Suprapubic skin (tissue), 4 donors: ENCODE measurements around the gene GNL2. TPM values are rescaled to one million over a fixed set of nuclear protein-coding genes. Genes with fewer than 3 reads are reported as not detected.
"Not testable (repeated sequence)": the region's sequence is repeated elsewhere in the genome, so short reads cannot be mapped to it uniquely, and the experiment has no call there.

Experiments used
- DNase-seq, 2 donors: peaks; one replicate each; pipeline ENCODE4 v3.0.0-alpha.2; 2019; ENCODE audit warnings: low spot score in 2 of 2
- H3K27ac ChIP-seq: fragments of 200-600 bp; sonication (generic); one replicate; pipeline ENCODE4 v1.5.1; 2019
- H3K27me3 ChIP-seq: fragments of 200-600 bp; sonication (generic); one replicate; pipeline ENCODE4 v1.5.1; 2019
- H3K36me3 ChIP-seq: fragments of 200-600 bp; sonication (generic); one replicate; pipeline ENCODE4 v1.5.1; 2019
- H3K4me1 ChIP-seq: fragments of 200-600 bp; sonication (generic); one replicate; pipeline ENCODE4 v1.5.1; 2019
- H3K4me3 ChIP-seq: fragments of 200-600 bp; sonication (generic); one replicate; pipeline ENCODE4 v1.5.1; 2019; ENCODE audit warnings: mild to moderate bottlenecking
- H3K9me3 ChIP-seq: fragments of 200-600 bp; sonication (generic); one replicate; pipeline ENCODE4 v1.5.1; 2019
- CTCF ChIP-seq, 2 donors: fragments of 200-600 bp in 1 of 2; fragments of 450-650 bp in 1 of 2; sonication (generic) in 1 of 2; IDR thresholded peaks; one replicate each; pipeline ENCODE4 v1.5.1; 2016 to 2019; ENCODE audit warnings: antibody characterized with exemption in 2 of 2, mild to moderate bottlenecking in 1 of 2, moderate library complexity in 1 of 2
- EP300 ChIP-seq: sonication (generic); formaldehyde crosslinking; IDR thresholded peaks from one replicate; pipeline ENCODE4 v1.6.1; 2017; ENCODE audit warnings: antibody characterized with exemption
- POLR2A ChIP-seq, 2 donors: fragments of 450-650 bp; IDR thresholded peaks; one replicate each; pipeline ENCODE4 v1.6.1; 2017; ENCODE audit warnings: antibody characterized with exemption in 2 of 2, mild to moderate bottlenecking in 2 of 2, moderate library complexity in 2 of 2
- POLR2AphosphoS5 ChIP-seq, 3 donors: sonication (generic); formaldehyde crosslinking; IDR thresholded peaks; one replicate each; pipeline ENCODE4 v1.6.1; 2017; ENCODE audit warnings: antibody characterized with exemption in 3 of 3
- WGBS: methylation state at CpG from one replicate; pipeline ENCODE4 v1.1.5; 2018; 5-methylcytosine and 5-hydroxymethylcytosine counted together
- total RNA-seq, 4 donors: library from RNA; depleted of rRNA; stranded (reverse); fragments of >200 nt; gene quantifications; one replicate each; pipeline ENCODE4 v1.1.0, GENCODE V29; 2016

The GNL2 gene
- total RNA-seq, 4 donors from 2014 or later, result 42.0 to 94.8 (median 48.5) TPM

DNA sequence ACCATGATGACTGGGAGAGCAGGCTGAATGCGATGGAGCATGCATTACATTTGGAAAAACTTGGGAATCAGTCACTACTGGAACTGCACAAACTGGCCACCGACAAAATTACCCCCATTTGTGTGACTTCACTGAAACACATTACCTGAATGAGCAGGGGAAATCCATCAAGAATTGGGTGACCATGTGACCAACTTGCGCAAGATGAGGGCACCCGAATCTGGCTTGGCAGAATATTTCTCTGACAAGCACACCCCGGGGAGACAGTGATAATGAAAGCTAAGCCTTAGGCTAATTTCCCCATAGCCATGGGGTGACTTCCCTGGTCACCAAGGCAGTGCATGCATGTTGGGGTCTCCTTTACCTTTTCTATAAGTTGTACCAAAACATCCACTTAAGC, 50.7 kb downstream of the GNL2 start:
- Histone ChIP-seq H3K9me3 (no peaks in the 10 kb centered on the region), H3K27me3 (no peaks in the 10 kb centered on the region), H3K4me3 (no peak overlapping the region), H3K27ac (no peak overlapping the region), H3K4me1 (no peaks in the 10 kb centered on the region), H3K36me3 (peaks cover 67% of the 10 kb centered on the region)
- DNase-seq, result no peak
- TF ChIP-seq POLR2AphosphoS5 (IDR thresholded peaks at IDR 0.05) (no peak), POLR2A (IDR thresholded peaks at IDR 0.05) (no peak), EP300 (no peak), CTCF (IDR thresholded peaks at IDR 0.05) (no peak)
- 59% methylated on average over 5 of the region's 5 CpGs for WGBS

DNA sequence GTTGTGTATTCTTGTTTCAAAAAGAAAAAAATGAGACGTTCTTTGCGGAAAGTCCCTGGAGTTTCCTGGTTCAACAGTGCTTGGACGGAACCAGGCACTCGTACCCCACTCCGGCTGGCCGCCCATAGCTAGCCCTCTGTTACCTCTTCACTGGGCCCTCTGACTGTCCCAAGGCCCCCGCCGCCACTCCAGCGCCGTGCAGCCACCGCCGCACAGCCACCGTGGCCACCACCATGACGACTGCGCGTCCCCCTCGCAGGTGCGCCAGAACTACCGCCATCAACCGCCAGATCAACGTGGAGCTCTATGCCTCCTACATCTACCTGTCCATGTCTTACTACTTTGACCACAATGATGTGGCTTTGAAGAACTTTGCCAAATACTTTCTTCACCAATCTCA, 51.2 kb downstream of the GNL2 start:
- no peak overlapping the region for H3K27ac ChIP-seq
- TF ChIP-seq CTCF (IDR thresholded peaks at IDR 0.05) (no peak), EP300 (no peak), POLR2A (IDR thresholded peaks at IDR 0.05) (no peak), POLR2AphosphoS5 (IDR thresholded peaks at IDR 0.05) (no peak)
- no peaks in the 10 kb centered on the region for H3K4me1 ChIP-seq
- no peaks in the 10 kb centered on the region for H3K27me3 ChIP-seq
- WGBS, result 97% methylated on average over 21 of the region's 21 CpGs
- H3K4me3 ChIP-seq, result no peak overlapping the region
- H3K36me3 ChIP-seq, result peaks cover 70% of the 10 kb centered on the region
- no peaks in the 10 kb centered on the region for H3K9me3 ChIP-seq
- DNase-seq, result no peak

DNA sequence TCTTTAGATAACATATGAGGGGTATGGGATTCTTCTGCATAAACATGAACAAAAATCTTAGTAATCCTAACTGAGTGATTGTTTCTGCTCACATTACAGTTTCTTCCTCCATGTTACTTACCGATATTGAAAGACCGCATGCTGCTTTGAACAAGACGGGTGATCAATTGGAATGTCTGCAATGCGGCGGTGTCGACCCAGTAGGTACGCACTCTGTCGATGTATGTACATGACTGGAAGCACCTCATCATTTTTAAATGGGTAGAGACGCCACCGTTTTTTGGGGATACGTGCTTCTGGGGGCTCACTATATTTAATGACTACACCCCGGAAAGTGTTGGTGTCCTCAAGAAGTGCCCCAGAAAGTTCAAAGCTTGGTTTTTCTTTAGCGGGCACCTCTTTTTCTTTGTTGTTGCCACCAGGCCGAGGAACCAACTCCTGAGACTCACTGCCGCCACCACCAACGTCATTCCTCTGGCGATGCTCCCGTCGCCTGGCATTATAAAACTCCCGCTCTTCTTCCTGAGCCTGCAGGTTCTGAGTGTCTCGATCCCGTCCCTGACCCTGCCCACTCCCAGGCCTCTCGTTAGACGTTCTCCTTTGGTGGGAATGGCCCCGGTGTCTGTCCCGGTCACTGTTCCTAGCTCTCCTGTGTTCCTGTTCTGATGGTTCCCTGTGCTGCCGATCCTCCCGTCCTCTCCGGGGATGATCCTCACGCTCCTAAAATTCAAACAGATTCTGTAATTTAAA, 55.5 kb downstream of the GNL2 start:
- DNase-seq, result no peak
- H3K27me3 ChIP-seq, result no peaks in the 10 kb centered on the region
- no peak overlapping the region for H3K27ac ChIP-seq
- no peaks in the 10 kb centered on the region for H3K9me3 ChIP-seq
- WGBS, result 96% methylated on average over 30 of the region's 30 CpGs
- H3K4me3 ChIP-seq, result no peak overlapping the region
- H3K36me3 ChIP-seq, result peaks cover 77% of the 10 kb centered on the region
- H3K4me1 ChIP-seq, result no peaks in the 10 kb centered on the region
- no peak for TF ChIP-seq EP300

DNA sequence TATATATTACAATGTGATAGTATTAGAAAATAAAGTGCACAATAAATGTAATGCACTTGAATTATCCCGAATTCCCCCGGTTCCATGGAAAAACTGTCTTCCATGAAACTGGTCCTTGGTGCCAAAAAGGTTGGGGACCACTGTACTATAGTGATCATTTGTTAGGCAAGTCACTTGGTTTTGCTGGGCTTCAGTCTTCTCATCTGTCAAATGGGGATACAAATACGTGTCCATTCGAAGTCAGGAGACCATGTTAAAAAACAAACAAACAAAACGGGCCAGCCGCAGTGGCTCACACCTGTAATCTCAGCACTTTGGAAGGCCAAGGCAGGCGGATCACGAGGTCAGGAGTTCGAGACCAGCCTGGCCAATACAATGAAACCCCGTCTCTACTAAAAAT, 56.6 kb downstream of the GNL2 start:
- not testable (repeated sequence) for DNase-seq, H3K27ac ChIP-seq, H3K4me1 ChIP-seq, H3K4me3 ChIP-seq, H3K9me3 ChIP-seq, H3K27me3 ChIP-seq
- peaks cover 67% of the 10 kb centered on the region for H3K36me3 ChIP-seq
- WGBS, result 97% methylated on average over 10 of the region's 10 CpGs

DNA sequence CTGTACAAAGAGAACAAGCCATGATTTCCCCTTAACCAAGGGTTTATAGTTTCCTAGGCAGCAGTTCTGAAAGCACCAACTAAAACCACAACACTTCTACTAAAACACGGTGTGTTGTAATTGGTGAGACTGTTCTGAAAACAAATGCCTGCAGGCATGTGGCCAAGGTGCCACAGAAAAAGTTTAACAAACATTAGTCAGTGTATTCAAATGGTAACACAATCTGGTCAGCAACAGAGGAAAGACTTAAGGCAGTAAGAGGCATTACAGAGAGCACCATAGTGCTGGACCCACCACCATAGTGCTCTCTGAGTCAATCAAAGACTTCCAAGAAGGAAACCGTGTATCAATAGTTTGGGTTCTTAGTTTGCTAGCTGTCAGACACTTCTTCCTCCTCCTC, 58.4 kb downstream of the GNL2 start:
- no peak for DNase-seq
- no peaks in the 10 kb centered on the region for H3K27me3 ChIP-seq
- H3K36me3 ChIP-seq, result peaks cover 54% of the 10 kb centered on the region

More for the DNA sequence above, 58.4 kb downstream of the GNL2 start:
- H3K4me3 ChIP-seq, result no peak overlapping the region
- no peak overlapping the region for H3K27ac ChIP-seq
- H3K4me1 ChIP-seq, result peaks cover 9% of the 10 kb centered on the region
- 88% methylated on average over 2 of the region's 2 CpGs for WGBS
- TF ChIP-seq EP300 (no peak), POLR2A (IDR thresholded peaks at IDR 0.05) (no peak), POLR2AphosphoS5 (IDR thresholded peaks at IDR 0.05) (no peak), CTCF (IDR thresholded peaks at IDR 0.05) (no peak)
- no peaks in the 10 kb centered on the region for H3K9me3 ChIP-seq
